GM21723 (cell line): Measurements from ENCODE around the gene KRTAP10-4.
"Not testable (repeated sequence)": the region's sequence is repeated elsewhere in the genome, so short reads cannot be mapped to it uniquely, and the experiment has no call there.

ENCODE experiments used
- ATAC-seq: cut with Tn5 transposase; IDR thresholded peaks from one replicate; pipeline ENCODE4 v1.9.1; 2021; ENCODE audit warnings: mild to moderate bottlenecking, moderate library complexity; ENCODE audit not compliant: unreplicated experiment

The KRTAP10-4 gene

GRCh38 chr21:44593598-44594405 is 20.3 kb downstream of the KRTAP10-4 start:
- no peak for ATAC-seq

GRCh38 chr21:44594406-44594916 is 20.9 kb downstream of the KRTAP10-4 start:
- no peak for ATAC-seq

DNA sequence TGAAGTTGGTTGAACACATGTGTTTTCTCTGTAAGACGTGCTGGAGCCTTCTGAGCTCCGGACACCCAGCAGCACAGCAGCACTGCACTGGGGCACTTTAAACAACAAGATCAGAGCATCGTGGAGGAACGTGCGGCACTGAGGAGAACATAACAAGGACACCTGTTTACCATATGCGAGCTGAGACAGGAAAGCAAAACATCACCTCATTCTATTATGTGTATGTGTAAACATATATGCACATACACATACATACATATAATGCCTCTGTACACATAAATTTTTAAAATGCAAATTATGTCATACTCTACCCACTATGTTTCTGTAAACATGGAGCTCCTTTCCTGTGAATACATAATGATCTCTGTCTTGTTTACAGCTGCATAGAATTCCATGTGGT is 22.0 kb downstream of the KRTAP10-4 start:
- no peak for ATAC-seq

DNA sequence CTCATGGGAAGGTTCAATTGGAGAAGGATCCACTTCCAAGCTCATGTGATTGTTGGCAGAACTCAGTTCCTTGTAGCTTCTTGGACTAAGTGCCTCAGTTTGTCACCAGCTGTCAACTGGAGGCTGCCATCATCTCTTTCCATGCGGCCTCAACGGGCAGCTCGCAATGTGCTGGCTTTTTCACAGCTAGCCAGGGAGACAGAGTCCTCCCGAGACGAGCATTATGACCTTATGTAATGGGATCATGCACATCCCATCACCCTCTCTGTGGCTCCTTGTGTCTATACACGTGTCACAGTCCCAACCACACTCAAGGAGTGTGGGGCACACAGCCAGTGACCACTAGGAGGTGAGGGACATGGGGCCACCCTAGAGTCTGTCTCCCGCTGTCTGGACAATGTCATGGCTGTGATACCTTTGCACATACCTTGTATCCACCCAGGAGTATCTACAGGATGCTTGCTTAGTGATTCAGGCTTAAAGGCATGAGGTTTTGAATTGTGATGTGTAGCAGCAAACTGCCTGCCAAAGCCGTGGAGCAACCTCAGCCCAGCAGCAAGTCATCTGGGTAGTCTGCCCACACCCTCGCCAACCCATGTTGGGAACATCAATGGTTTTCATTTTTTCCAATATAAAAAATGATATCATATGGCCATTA is 22.7 kb downstream of the KRTAP10-4 start:
- ATAC-seq: no peak

GRCh38 chr21:44598061-44598460 is 24.5 kb downstream of the KRTAP10-4 start:
- no peak for ATAC-seq

DNA sequence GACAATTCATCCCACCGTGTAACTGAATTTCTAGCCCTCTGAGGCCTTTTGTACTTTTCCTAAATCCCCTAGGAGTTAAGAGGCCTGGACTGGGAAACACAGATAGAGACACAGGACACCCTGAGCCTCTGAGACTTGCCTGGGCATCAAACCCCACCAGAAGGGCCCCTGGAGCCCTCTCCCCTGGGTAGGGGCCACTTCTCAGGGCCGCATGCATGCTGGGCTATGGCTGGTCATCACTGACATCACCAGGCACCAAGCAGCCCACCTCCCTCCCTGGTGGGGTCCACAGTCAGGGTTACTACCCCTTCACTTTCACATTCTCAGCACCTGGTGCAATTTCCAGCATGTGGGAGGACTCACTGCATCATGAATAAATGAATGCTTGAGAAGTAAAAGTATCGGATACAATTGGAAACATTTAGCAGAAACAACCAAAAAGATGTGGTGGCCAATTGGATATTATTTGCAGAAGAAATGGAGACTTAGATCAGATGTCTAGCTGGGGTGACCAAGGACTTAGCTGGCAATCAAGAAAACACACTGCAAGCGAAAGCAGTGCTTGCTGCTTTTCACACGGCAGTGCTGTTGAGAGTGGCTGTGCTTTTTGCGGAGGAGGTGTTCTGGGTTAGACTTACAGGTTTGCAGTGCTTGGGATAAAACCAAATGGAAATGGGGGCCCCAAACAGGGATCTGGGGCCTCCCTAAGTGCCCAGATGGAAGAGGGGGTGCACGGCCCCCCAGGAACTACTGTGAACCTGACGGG is 25.9 kb downstream of the KRTAP10-4 start:
- ATAC-seq: no peak

- ATAC-seq: not testable (repeated sequence)
Measured at GRCh38 chr21:44600118-44600978, 26.8 kb downstream of the KRTAP10-4 start, which contains the start of gene KRTAP10-7. TSS of gene KRTAP10-7 (plus strand) at chr21:44600597. CDS start at chr21:44600622, 25 bp downstream.

GRCh38 chr21:44601091-44601490 is 27.6 kb downstream of the KRTAP10-4 start:
- ATAC-seq: not testable (repeated sequence)

DNA sequence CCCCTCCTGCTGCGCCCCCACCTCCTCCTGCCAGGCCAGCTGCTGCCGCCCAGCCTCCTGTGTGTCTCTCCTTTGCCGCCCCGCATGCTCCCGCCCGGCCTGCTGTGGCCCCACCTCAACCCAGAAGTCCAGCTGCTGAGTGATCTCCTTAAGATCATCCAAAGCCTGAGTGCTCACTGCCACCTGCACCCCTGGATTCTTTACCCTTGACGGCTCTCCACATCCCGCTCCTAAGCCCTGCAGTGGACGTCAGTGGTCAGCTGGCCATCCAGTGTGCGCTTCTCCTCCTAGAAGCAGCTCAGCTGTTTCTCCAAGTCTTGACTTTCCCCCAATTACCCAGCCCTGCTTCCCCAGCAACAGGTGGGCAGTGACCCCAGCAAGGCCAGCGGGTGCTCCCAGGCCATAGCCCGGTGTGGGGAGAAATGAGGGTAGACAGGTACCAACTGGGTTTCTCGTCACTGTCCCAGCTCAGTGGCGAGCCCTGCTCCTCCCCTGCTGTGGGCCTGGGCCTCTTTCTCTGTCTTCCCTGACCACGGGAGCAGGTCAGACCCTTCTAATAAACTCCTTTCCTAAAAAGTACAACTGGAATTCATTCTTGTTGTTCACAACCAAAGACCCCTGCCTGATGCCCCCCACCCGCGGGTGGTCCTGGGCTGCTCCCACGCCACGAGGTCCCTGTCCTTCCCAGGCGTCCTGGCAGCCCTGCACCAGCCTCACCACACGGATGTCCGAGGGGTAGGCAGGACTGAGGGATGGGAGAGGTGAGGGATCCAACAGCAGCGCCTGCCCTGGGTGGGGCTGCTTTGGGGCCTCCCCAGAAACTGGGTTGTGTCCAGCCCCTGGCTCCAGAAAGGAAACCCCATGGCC is 28.3 kb downstream of the KRTAP10-4 start:
- no peak for ATAC-seq

- ATAC-seq: no peak
Measured at GRCh38 chr21:44602463-44602850, 28.9 kb downstream of the KRTAP10-4 start.

GRCh38 chr21:44603109-44603875 is 29.8 kb downstream of the KRTAP10-4 start:
- no peak for ATAC-seq

DNA sequence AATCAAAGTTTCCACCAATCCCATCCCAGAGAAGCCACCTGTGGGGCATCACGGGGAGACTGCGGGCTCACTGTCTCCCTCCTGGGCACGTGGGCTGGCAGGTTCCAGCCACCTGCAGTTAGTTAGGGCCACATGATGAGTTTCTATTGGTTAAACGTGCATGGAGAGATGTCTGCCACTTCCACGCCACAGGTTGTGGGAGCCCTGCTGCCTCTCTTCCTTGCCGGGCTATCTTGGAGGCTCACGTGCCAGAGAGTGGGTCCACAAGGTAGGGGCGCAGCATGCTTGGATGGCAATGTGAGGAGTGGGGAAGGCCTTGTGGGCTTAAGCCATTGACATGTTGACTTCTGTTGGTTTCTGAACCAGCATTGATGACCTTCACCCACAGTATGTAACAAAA is 30.4 kb downstream of the KRTAP10-4 start:
- no peak for ATAC-seq

GRCh38 chr21:44606495-44606894 is 33.0 kb downstream of the KRTAP10-4 start:
- no peak for ATAC-seq

DNA sequence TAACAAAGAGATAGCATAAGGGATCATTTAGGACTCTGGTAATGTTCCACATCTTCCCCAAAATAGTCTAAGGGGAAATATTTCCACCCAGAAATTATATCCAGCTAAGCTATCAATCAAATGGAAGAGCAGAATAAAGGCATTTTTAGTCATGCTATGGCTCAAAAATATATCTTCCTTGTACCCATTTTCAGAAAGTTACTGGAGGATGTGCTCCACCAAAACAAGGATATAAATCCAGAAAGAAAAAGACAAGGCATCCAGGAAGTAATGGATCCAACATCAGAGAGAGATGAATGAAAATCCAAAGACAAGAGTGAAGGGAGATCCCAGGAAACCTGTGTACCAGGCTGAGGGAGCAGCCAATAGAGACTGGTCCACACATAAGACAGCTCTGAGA is 35.7 kb downstream of the KRTAP10-4 start:
- ATAC-seq: no peak

GRCh38 chr21:44610157-44610843 is 36.8 kb downstream of the KRTAP10-4 start:
- not testable (repeated sequence) for ATAC-seq

- no peak for ATAC-seq
Measured at GRCh38 chr21:44611551-44611950, 38.0 kb downstream of the KRTAP10-4 start.

GRCh38 chr21:44612029-44612486 is 38.5 kb downstream of the KRTAP10-4 start, which contains the start of gene KRTAP10-8:
TSS of gene KRTAP10-8 (plus strand) at chr21:44612079. CDS start at chr21:44612101, 22 bp downstream.
- ATAC-seq: no peak
